Prostate gland (tissue), 2 donors: ENCODE measurements around the gene NPDC1. TPM values are rescaled to one million over a fixed set of nuclear protein-coding genes. Genes with fewer than 3 reads are reported as not detected.
"Not testable (repeated sequence)": the region's sequence is repeated elsewhere in the genome, so short reads cannot be mapped to it uniquely, and the experiment has no call there.

Experiments used
- DNase-seq: peaks from one replicate; pipeline ENCODE4 v3.0.0-alpha.2; 2019; ENCODE audit warnings: low spot score
- H3K27ac ChIP-seq, 2 donors: fragments of 200-600 bp; sonication (generic); 2 replicates each; pipeline ENCODE4 v1.5.1; 2017 to 2019
- H3K27me3 ChIP-seq: fragments of 200-600 bp; sonication (generic); replicated peaks from 2 replicates; pipeline ENCODE4 v1.5.1; 2019; ENCODE audit not compliant: insufficient read depth
- H3K36me3 ChIP-seq, 2 donors: fragments of 200-600 bp; sonication (generic); 1 replicate in 1 of 2; 2 replicates in 1 of 2; pipeline versions ENCODE4 v1.5.1 to v1.8.1; 2017 to 2019
- H3K4me1 ChIP-seq: fragments of 200-600 bp; sonication (generic); replicated peaks from 2 replicates; pipeline ENCODE4 v1.5.1; 2019
- H3K4me3 ChIP-seq, 2 donors: fragments of 200-600 bp; sonication (generic); 2 replicates each; pipeline ENCODE4 v1.5.1; 2017 to 2019
- H3K9me3 ChIP-seq: fragments of 200-600 bp; sonication (generic); 2 replicates; pipeline ENCODE4 v1.5.1; 2017
- POLR2A ChIP-seq: fragments of 450-650 bp; IDR thresholded peaks from one replicate; pipeline ENCODE4 v1.6.1; 2016; ENCODE audit warnings: antibody characterized with exemption, mild to moderate bottlenecking
- POLR2AphosphoS5 ChIP-seq: sonication (generic); formaldehyde crosslinking; IDR thresholded peaks from one replicate; pipeline ENCODE4 v1.6.1; 2017; ENCODE audit warnings: antibody characterized with exemption
- WGBS: methylation state at CpG from one replicate; pipeline ENCODE4 v1.1.5; 2018; 5-methylcytosine and 5-hydroxymethylcytosine counted together
- intact Hi-C: fragments of 100-400 bp; cut with DNase I; formaldehyde crosslinking; loops from one replicate; pipeline ENCODE4 v1.14.2; 2022
- total RNA-seq, 2 donors: library from RNA; depleted of rRNA; stranded (reverse); fragments of >200 nt; gene quantifications; one replicate each; pipeline ENCODE4 v1.1.0, GENCODE V29; 2016
- TF ChIP-seq, protein P1 (sequence below), 4 experiments: fragments of 200-600 bp in 2 of 4; fragments of 450-650 bp in 2 of 4; sonication (generic) in 2 of 4; IDR thresholded peaks; 1 replicate in 3 of 4; 2 replicates in 1 of 4; pipeline ENCODE4 v1.5.1; 2016 to 2019; ENCODE audit warnings: antibody characterized with exemption in 4 of 4, mild to moderate bottlenecking in 2 of 4, moderate library complexity in 2 of 4

The NPDC1 gene
- total RNA-seq, 2 donors from 2014 or later, result 384 to 427 TPM

DNA sequence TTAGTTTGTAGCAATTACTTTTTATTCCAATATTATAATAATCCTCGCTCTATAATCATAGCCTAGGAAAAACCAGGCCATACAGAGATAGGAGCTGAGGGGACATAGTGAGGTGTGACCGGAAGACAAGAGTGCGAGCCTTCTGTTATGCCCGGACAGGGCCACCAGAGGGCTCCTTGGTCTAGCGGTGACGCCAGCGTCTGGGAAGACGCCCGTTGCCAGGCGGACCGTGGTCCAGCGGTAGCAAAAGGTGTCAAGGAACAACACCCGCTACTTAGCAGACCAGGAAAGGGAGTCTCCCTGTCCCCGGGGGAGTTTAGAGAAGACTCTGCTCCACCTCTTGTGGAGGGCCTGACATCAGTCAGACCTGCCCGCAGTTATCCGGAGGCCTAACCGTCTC, 41.7 kb downstream of the NPDC1 start:
- DNase-seq, result not testable (repeated sequence)

DNA sequence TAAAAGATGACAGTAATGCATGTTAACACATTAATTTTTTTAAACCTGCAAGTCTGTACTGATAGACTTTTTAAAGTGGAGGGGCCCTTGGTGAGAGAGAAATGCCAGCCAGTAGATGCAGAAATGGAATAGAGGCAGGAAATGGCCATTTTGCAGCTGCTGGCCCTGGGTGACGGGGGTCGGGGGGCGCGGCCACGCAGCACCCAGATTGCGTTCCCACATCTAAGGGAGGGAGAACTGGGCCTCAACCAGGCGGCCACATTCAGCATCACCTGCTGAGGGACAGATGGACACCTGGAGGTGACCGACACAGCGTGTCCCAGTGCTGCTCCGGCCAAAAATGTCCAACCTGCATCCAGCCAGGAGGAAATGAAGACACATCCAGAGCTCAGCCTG, 43.3 kb downstream of the NPDC1 start:
- TF ChIP-seq POLR2A (no peak), POLR2AphosphoS5 (no peak)
- TF ChIP-seq, protein P1, sequence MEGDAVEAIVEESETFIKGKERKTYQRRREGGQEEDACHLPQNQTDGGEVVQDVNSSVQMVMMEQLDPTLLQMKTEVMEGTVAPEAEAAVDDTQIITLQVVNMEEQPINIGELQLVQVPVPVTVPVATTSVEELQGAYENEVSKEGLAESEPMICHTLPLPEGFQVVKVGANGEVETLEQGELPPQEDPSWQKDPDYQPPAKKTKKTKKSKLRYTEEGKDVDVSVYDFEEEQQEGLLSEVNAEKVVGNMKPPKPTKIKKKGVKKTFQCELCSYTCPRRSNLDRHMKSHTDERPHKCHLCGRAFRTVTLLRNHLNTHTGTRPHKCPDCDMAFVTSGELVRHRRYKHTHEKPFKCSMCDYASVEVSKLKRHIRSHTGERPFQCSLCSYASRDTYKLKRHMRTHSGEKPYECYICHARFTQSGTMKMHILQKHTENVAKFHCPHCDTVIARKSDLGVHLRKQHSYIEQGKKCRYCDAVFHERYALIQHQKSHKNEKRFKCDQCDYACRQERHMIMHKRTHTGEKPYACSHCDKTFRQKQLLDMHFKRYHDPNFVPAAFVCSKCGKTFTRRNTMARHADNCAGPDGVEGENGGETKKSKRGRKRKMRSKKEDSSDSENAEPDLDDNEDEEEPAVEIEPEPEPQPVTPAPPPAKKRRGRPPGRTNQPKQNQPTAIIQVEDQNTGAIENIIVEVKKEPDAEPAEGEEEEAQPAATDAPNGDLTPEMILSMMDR (IDR thresholded peaks at IDR 0.05), result no peak
- 85% methylated on average over 10 of the region's 10 CpGs for WGBS
- intact Hi-C loops, result no loop called here
- H3K9me3 ChIP-seq, result no peaks in the 10 kb centered on the region
- H3K4me3 ChIP-seq, result no peak overlapping the region
- no peaks in the 10 kb centered on the region for H3K27me3 ChIP-seq
- DNase-seq, result no peak
- no peak overlapping the region for H3K27ac ChIP-seq
- no peaks in the 10 kb centered on the region for H3K4me1 ChIP-seq
- no peaks in the 10 kb centered on the region for H3K36me3 ChIP-seq

More for the DNA sequence above, 41.7 kb downstream of the NPDC1 start:
- H3K27ac ChIP-seq, intact Hi-C loops, H3K9me3 ChIP-seq, H3K27me3 ChIP-seq, H3K36me3 ChIP-seq, H3K4me3 ChIP-seq, H3K4me1 ChIP-seq: not testable (repeated sequence)
- TF ChIP-seq, protein P1 (IDR thresholded peaks at IDR 0.05), result peak in 2 of 4 experiments; percentile 43 to 54
- WGBS, result 52% methylated on average over 15 of the region's 17 CpGs

DNA sequence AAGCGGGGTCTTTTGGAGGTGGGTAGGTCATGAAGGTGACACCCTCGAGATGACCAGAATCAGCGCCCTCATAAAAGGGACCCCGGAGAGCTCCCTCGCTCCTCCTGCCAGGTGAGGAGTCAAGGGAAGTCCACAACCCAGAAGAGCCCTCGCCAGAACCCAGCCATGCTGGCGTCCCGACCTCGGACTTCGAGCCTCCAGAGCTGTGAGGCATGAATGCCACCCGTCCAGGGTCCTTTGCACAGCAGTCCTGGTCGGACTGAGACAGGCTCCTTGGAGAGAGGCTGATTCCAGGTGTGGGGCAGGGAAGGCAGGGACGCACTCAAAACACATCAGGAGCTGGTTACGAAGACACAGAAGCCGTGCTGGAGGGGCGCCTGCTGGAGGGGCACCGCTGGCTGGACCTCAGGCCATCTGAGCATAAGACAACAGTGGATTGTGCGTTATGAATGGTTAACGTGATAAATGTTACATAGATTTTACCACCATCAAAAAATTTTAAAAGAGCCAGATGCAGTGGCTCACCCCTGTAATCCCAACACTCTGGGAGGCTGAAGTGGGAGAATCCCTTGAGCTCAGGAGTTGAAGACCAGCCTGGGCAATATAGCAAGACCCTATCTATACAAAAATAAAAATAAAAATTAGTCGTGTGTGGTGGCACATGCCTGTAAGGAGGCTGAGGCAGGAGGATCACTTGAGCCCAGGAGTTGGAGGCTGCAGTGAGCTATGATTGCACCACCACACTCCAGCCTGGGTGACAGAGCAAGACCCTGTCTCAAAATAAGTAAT, 43.9 kb downstream of the NPDC1 start:
- DNase-seq, result no peak
- Histone ChIP-seq H3K4me1 (no peaks in the 10 kb centered on the region), H3K27ac (no peak overlapping the region), H3K4me3 (no peak overlapping the region), H3K27me3 (no peaks in the 10 kb centered on the region), H3K9me3 (no peaks in the 10 kb centered on the region), H3K36me3 (no peaks in the 10 kb centered on the region)
- TF ChIP-seq, protein P1 (IDR thresholded peaks at IDR 0.05), result no peak
- TF ChIP-seq POLR2AphosphoS5, result no peak
- no peak for TF ChIP-seq POLR2A
- intact Hi-C loops, result no loop called here
- 84% methylated on average over 20 of the region's 20 CpGs for WGBS

DNA sequence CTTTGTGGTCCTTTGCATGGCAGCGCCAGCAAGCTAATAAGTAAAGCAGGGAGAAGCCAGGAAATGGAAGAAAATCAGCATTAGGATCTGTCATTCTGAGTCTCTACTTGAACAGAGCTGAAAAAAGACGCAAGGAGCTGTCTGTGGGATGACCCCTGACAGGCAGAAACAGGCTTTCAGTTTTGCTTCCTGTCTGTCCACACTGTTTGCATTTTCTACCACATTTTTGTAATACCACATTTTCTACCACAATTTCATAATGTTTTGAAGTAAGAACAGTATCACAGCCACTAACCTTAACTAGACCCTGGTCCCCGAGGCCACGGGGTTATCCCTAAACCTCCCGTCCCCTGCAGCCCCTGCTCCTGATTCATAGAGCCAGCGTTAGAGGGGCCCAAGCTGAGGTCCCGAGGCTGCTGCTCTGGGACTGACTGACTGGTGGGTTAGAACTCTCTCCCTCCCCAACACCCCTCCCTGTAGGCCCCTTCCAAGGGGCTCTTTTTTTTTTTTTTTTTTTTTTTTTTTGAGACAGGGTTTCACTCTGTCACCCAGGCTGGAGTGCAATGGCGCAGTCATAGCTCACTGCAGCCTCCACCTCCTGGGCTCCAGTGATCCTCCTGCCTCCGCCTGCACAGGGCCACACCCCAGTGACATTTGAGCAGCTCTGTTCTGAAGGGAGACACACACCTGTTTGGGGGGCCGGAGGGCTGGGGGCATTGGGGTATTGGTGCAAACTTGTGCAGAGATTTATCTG, 45.6 kb downstream of the NPDC1 start:
- Histone ChIP-seq H3K9me3 (no peaks in the 10 kb centered on the region), H3K4me3 (no peak overlapping the region), H3K4me1 (peaks cover 12% of the 10 kb centered on the region), H3K27ac (no peak overlapping the region), H3K27me3 (no peaks in the 10 kb centered on the region), H3K36me3 (no peaks in the 10 kb centered on the region)
- intact Hi-C loops, result no loop called here
- WGBS, result 61% methylated on average over 10 of the region's 10 CpGs
- TF ChIP-seq, protein P1 (IDR thresholded peaks at IDR 0.05), result no peak
- no peak for TF ChIP-seq POLR2A
- TF ChIP-seq POLR2AphosphoS5, result no peak
- DNase-seq, result no peak
